ENCODE data around the gene CYB561.

CYB561 gene

GRCh38 chr17:63445954-63446752, at the start of gene CYB561:
Gene CYB561 (minus strand): TSS chr17:63446306. CDS start chr17:63437547, 8,759 bp downstream.
- DNase-seq (ENCODE audit: low spot score) = peak; percentile 93
- in situ Hi-C loops (cut with MboI; ENCODE audit: low sequenced_read_pairs, unreplicated experiment) = loop anchor here (25.0 kb wide), 1 partner anchor 366 kb away; no protein-coding TSS in a partner anchor
- TF ChIP-seq CTCF (IDR thresholded peaks at IDR 0.05; ENCODE audit: borderline replicate concordance, control extremely low read depth, extremely low read depth, insufficient read depth, missing control alignments) = peak; percentile 27

GRCh38 chr17:63495491-63495890, 49.4 kb upstream of the CYB561 start:
- DNase-seq (ENCODE audit: low spot score) = no peak
- no peak for TF ChIP-seq CTCF (IDR thresholded peaks at IDR 0.05; ENCODE audit: borderline replicate concordance, control extremely low read depth, extremely low read depth, insufficient read depth, missing control alignments)
- in situ Hi-C loops (cut with MboI; ENCODE audit: low sequenced_read_pairs, unreplicated experiment) = no loop called here

- no peak for TF ChIP-seq CTCF (IDR thresholded peaks at IDR 0.05; ENCODE audit: borderline replicate concordance, control extremely low read depth, extremely low read depth, insufficient read depth, missing control alignments)
- in situ Hi-C loops (cut with MboI; ENCODE audit: low sequenced_read_pairs, unreplicated experiment) = no loop called here
- no peak for DNase-seq (ENCODE audit: low spot score)
These were observed 48.3 kb upstream of the CYB561 start for GRCh38 chr17:63494300-63494928.

- TF ChIP-seq CTCF (IDR thresholded peaks at IDR 0.05; ENCODE audit: borderline replicate concordance, control extremely low read depth, extremely low read depth, insufficient read depth, missing control alignments) = no peak
- DNase-seq (ENCODE audit: low spot score) = no peak
- in situ Hi-C loops (cut with MboI; ENCODE audit: low sequenced_read_pairs, unreplicated experiment) = no loop called here
These were observed 47.3 kb upstream of the CYB561 start for GRCh38 chr17:63493411-63493810.

GRCh38 chr17:63492940-63493339, 46.8 kb upstream of the CYB561 start:
- no peak for TF ChIP-seq CTCF (IDR thresholded peaks at IDR 0.05; ENCODE audit: borderline replicate concordance, control extremely low read depth, extremely low read depth, insufficient read depth, missing control alignments)
- in situ Hi-C loops (cut with MboI; ENCODE audit: low sequenced_read_pairs, unreplicated experiment) = no loop called here
- DNase-seq (ENCODE audit: low spot score) = no peak

- no peak for TF ChIP-seq CTCF (IDR thresholded peaks at IDR 0.05; ENCODE audit: borderline replicate concordance, control extremely low read depth, extremely low read depth, insufficient read depth, missing control alignments)
- DNase-seq (ENCODE audit: low spot score) = no peak
- in situ Hi-C loops (cut with MboI; ENCODE audit: low sequenced_read_pairs, unreplicated experiment) = no loop called here
These were observed 46.0 kb upstream of the CYB561 start for GRCh38 chr17:63491977-63492618.
